H1 (cell line): ENCODE results near the gene RWDD3. TPM values are rescaled to one million over a fixed set of nuclear protein-coding genes. Genes with fewer than 3 reads are reported as not detected.

Experiments used
- CTCF ChIA-PET: fragments of 300-600 bp; sonication (Branson Sonifier 250); formaldehyde crosslinking; loops from one replicate; lab custom pipeline; 2021; ENCODE audit not compliant: partially characterized antibody; lab: Charles Lee
- POLR2A ChIA-PET: fragments of 300-600 bp; sonication (Branson Sonifier 250); formaldehyde crosslinking; loops from one replicate; lab custom pipeline; 2021; ENCODE audit warnings: inconsistent platforms; ENCODE audit not compliant: partially characterized antibody; lab: Charles Lee
- DNase-seq, 2 experiments: peaks; one replicate each; pipeline versions ENCODE4 v3.0.0 to v3.0.0-alpha.2; 2010 to 2022; ENCODE audit warnings: low spot score in 2 of 2, low read depth in 1 of 2, mixed read lengths in 1 of 2
- FAIRE-seq: peaks from 2 replicates; lab custom pipeline; 2011; peaks lifted over from hg19 to GRCh38; lab: Jason Lieb, UNC
- H2AFZ ChIP-seq: 2 replicates; pipeline ENCODE4 v1.8.1; 2012; ENCODE audit warnings: low read length, inconsistent platforms
- H2AK5ac ChIP-seq: 2 replicates; pipeline ENCODE4 v1.6.1; 2013; ENCODE audit warnings: low read depth, low read length
- H2BK120ac ChIP-seq: replicated peaks from 2 replicates; pipeline ENCODE3; 2013; ENCODE audit warnings: low read depth, low read length, inconsistent platforms
- H2BK12ac ChIP-seq: 2 replicates; pipeline ENCODE4 v1.6.1; 2013; ENCODE audit warnings: low read depth, low read length
- H2BK15ac ChIP-seq: 2 replicates; pipeline ENCODE4 v1.6.1; 2013; ENCODE audit warnings: low read length
- H2BK20ac ChIP-seq: 2 replicates; pipeline ENCODE4 v1.6.1; 2013; ENCODE audit warnings: low read length
- H2BK5ac ChIP-seq: 2 replicates; pipeline ENCODE4 v1.6.1; 2013; ENCODE audit warnings: low read depth, low read length
- H3K14ac ChIP-seq: 2 replicates; pipeline ENCODE4 v1.6.1; 2013; ENCODE audit warnings: inconsistent platforms; ENCODE audit not compliant: insufficient read length
- H3K18ac ChIP-seq: 2 replicates; pipeline ENCODE4 v1.6.1; 2013; ENCODE audit warnings: low read length; ENCODE audit errors: extremely low read depth
- H3K23ac ChIP-seq: 2 replicates; pipeline ENCODE4 v1.6.1; 2013; ENCODE audit warnings: inconsistent platforms; ENCODE audit not compliant: insufficient read length
- H3K23me2 ChIP-seq: 2 replicates; pipeline ENCODE4 v1.6.1; 2013; ENCODE audit warnings: low read depth, low read length
- H3K27ac ChIP-seq: 2 replicates; pipeline ENCODE4 v1.6.1; 2011; ENCODE audit warnings: low read depth, low read length, inconsistent platforms
- H3K27me3 ChIP-seq, 4 experiments: replicated peaks in 1 of 4; 1 replicate in 1 of 4; 2 replicates in 3 of 4; pipeline versions ENCODE4 v1.6.1 to v1.8.1; 2011 to 2013; ENCODE audit warnings: low read length in 3 of 4, mild to moderate bottlenecking in 3 of 4, inconsistent platforms in 2 of 4, mixed read lengths in 2 of 4, moderate library complexity in 1 of 4; ENCODE audit not compliant: control insufficient read depth in 3 of 4, insufficient read depth in 3 of 4; ENCODE audit errors: extremely low read depth in 1 of 4
- H3K36me3 ChIP-seq, 4 experiments: 2 replicates each; pipeline versions ENCODE4 v1.6.1 to v1.8.1; 2011 to 2013; ENCODE audit warnings: mild to moderate bottlenecking in 4 of 4, low read length in 3 of 4, moderate library complexity in 2 of 4, control low read depth in 1 of 4, inconsistent platforms in 1 of 4; ENCODE audit not compliant: insufficient read depth in 4 of 4, control insufficient read depth in 2 of 4
- H3K4ac ChIP-seq: replicated peaks from 2 replicates; pipeline ENCODE3; 2013; ENCODE audit warnings: low read length, low read depth, mixed read lengths, inconsistent platforms; ENCODE audit not compliant: insufficient read length
- H3K4me1 ChIP-seq, 4 experiments: replicated peaks in 1 of 4; 1 replicate in 1 of 4; 2 replicates in 3 of 4; pipeline versions ENCODE4 v1.6.1 to v1.8.1; 2011 to 2013; ENCODE audit warnings: low read length in 3 of 4, inconsistent platforms in 2 of 4, mixed read lengths in 1 of 4; ENCODE audit not compliant: insufficient read depth in 4 of 4, control insufficient read depth in 3 of 4
- H3K4me2 ChIP-seq, 2 experiments: 2 replicates each; pipeline versions ENCODE4 v1.6.1 to v1.8.1; 2011 to 2013; ENCODE audit warnings: low read depth in 2 of 2, low read length in 2 of 2, control low read depth in 1 of 2, inconsistent platforms in 1 of 2, mild to moderate bottlenecking in 1 of 2; ENCODE audit not compliant: insufficient read depth in 1 of 2
- H3K4me3 ChIP-seq, 4 experiments: fragments of 200-600, 300-600 bp in 1 of 4; sonication (generic), shearing (Covaris generic), sonication (Bioruptor Twin) in 1 of 4; 2 replicates each; pipeline versions ENCODE4 v1.5.1 to v1.8.1; 2011 to 2016; ENCODE audit warnings: low read length in 4 of 4, low read depth in 3 of 4, control low read depth in 2 of 4, inconsistent platforms in 2 of 4, mild to moderate bottlenecking in 2 of 4, mixed read lengths in 1 of 4, moderate library complexity in 1 of 4; ENCODE audit not compliant: insufficient read depth in 2 of 4; ENCODE audit errors: extremely low read depth in 1 of 4
- H3K56ac ChIP-seq: replicated peaks from 2 replicates; pipeline ENCODE3; 2013; ENCODE audit warnings: low read depth, mild to moderate bottlenecking, mixed read lengths, low read length, inconsistent platforms; ENCODE audit not compliant: insufficient read length
- H3K79me1 ChIP-seq: 2 replicates; pipeline ENCODE4 v1.6.1; 2013; ENCODE audit warnings: low read depth, low read length, control low read depth
- H3K79me2 ChIP-seq, 2 experiments: 2 replicates each; pipeline versions ENCODE4 v1.6.1 to v1.8.1; 2012 to 2013; ENCODE audit warnings: low read length in 2 of 2, mild to moderate bottlenecking in 2 of 2, inconsistent platforms in 1 of 2; ENCODE audit not compliant: insufficient read depth in 2 of 2, control insufficient read depth in 1 of 2
- H3K9ac ChIP-seq, 4 experiments: replicated peaks in 1 of 4; 1 replicate in 1 of 4; 2 replicates in 3 of 4; pipeline versions ENCODE4 v1.6.1 to v1.8.1; 2011 to 2013; ENCODE audit warnings: low read depth in 3 of 4, low read length in 3 of 4, control low read depth in 2 of 4, mild to moderate bottlenecking in 2 of 4, moderate library complexity in 2 of 4, inconsistent platforms in 1 of 4; ENCODE audit errors: extremely low read depth in 1 of 4
- H3K9me3 ChIP-seq, 2 experiments: 2 replicates each; pipeline versions ENCODE4 v1.6.1 to v1.8.1; 2012 to 2013; ENCODE audit warnings: mild to moderate bottlenecking in 2 of 2, moderate library complexity in 2 of 2, control low read depth in 1 of 2, inconsistent platforms in 1 of 2, low read depth in 1 of 2, low read length in 1 of 2, mixed read lengths in 1 of 2; ENCODE audit not compliant: insufficient read depth in 2 of 2
- H4K20me1 ChIP-seq, 2 experiments: replicated peaks in 1 of 2; 2 replicates each; pipeline versions ENCODE3 to v1.8.1; 2011 to 2013; ENCODE audit warnings: inconsistent platforms in 2 of 2, low read length in 2 of 2, mild to moderate bottlenecking in 1 of 2; ENCODE audit not compliant: insufficient read depth in 2 of 2, control insufficient read depth in 1 of 2
- H4K5ac ChIP-seq: 2 replicates; pipeline ENCODE4 v1.6.1; 2013; ENCODE audit warnings: low read length, low read depth, mixed read lengths, inconsistent platforms; ENCODE audit not compliant: insufficient read length
- H4K8ac ChIP-seq: 2 replicates; pipeline ENCODE4 v1.8.0; 2013; ENCODE audit warnings: mild to moderate bottlenecking, moderate library complexity, low read length, inconsistent platforms; ENCODE audit not compliant: insufficient read depth; ENCODE audit errors: extremely low read depth
- H4K91ac ChIP-seq: replicated peaks from 2 replicates; pipeline ENCODE3; 2013; ENCODE audit warnings: low read length, mixed read lengths, inconsistent platforms; ENCODE audit not compliant: insufficient read length
- CHD2 ChIP-seq: IDR thresholded peaks from 2 replicates; pipeline ENCODE4 v1.6.1; 2012; ENCODE audit warnings: low read length, improper control_type of control experiment
- EGR1 ChIP-seq: IDR thresholded peaks from 2 replicates; pipeline ENCODE4 v1.6.1; 2011; ENCODE audit warnings: low read depth, low read length, borderline replicate concordance
- RBBP5 ChIP-seq: IDR thresholded peaks from 2 replicates; pipeline ENCODE4 v1.7.1; 2012; ENCODE audit warnings: low read depth, mild to moderate bottlenecking, inconsistent platforms, low read length, moderate library complexity, borderline replicate concordance
- SAP30 ChIP-seq: fragments of 300-600 bp; sonication (generic); IDR thresholded peaks from 2 replicates; pipeline ENCODE4 v1.7.1; 2012; ENCODE audit warnings: low read length, moderate library complexity, mild to moderate bottlenecking, inconsistent platforms; ENCODE audit not compliant: insufficient read depth, insufficient replicate concordance
- TEAD4 ChIP-seq: IDR thresholded peaks from 2 replicates; pipeline ENCODE4 v1.6.1; 2012; ENCODE audit warnings: low read depth, low read length, inconsistent platforms, mixed read lengths
- WGBS, 2 experiments: shearing (Covaris generic) in 1 of 2; methylation state at CpG; one replicate each; pipeline versions ENCODE4 v1.1.6 to v1.1.7; 2013 to 2015; ENCODE audit warnings: low lambda C conversion rate in 2 of 2, mixed read lengths in 2 of 2, inconsistent platforms in 1 of 2, low coverage in 1 of 2, missing lambda C conversion rate in 1 of 2; ENCODE audit not compliant: insufficient replicate concordance in 2 of 2, insufficient coverage in 1 of 2, insufficient read length in 1 of 2; ENCODE audit errors: extremely low coverage in 1 of 2, missing lambda C conversion rate in 1 of 2; 5-methylcytosine and 5-hydroxymethylcytosine counted together
- polyA plus RNA-seq, 7 experiments: library from polyadenylated mRNA; depleted of rRNA in 3 of 7; stranded (reverse) in 5 of 7; unstranded in 2 of 7; fragments of >200 nt in 5 of 7; fragments of 200-250 nt in 2 of 7; gene quantifications; 1 replicate in 5 of 7; 2 replicates in 1 of 7; 4 replicates in 1 of 7; pipeline versions ENCODE4 v1.2.1 to v1.2.3, GENCODE V29; 2011 to 2013; ENCODE audit warnings: missing spikeins in 2 of 7, mixed read lengths in 2 of 7
- total RNA-seq: library from RNA; stranded (reverse); fragmentation: NEBNext Ultra II Directional; extraction: Animal tissue kit (Norgen Biotek cat#: 25700); gene quantifications from 2 replicates; pipeline ENCODE4 v1.2.1, GENCODE V29; 2021

Gene RWDD3
- total and polyA plus RNA-seq, 2 of the 8 experiments (the other 6 are each of a cell fraction or from before 2014, with no cell fraction given) = 7.9 to 14.5 TPM

- ChIA-PET CTCF (interaction anchor here (1.3 kb wide), 1 partner anchor 48 kb away, joined by 4 read pairs; the partner anchor contains the start of gene RWDD3), POLR2A (no interaction called here)
- Histone ChIP-seq H2BK120ac (no peak overlapping the region), H3K79me2 (no peaks in the 10 kb centered on the region), H4K8ac (no peak overlapping the region), H3K9me3 (no peaks in the 10 kb centered on the region), H4K91ac (no peak overlapping the region), H2BK15ac (no peak overlapping the region), H3K4ac (no peak overlapping the region), H3K4me2 (no peak overlapping the region), H3K79me1 (no peaks in the 10 kb centered on the region), H3K14ac (no peak overlapping the region), H3K9ac (no peak overlapping the region), H3K27ac (no peak overlapping the region), H2BK5ac (no peak overlapping the region), H2BK12ac (no peak overlapping the region), H3K27me3 (peaks cover 0 to 1% (median 0%) of the 10 kb centered on the region in 4 experiments; a peak in 1 of 7 replicates), H4K5ac (no peak overlapping the region), H3K23ac (no peak overlapping the region), H3K4me1 (peaks cover 0 to 4% (median 0%) of the 10 kb centered on the region in 4 experiments; a peak in 1 of 7 replicates), H3K18ac (no peak overlapping the region), H3K36me3 (no peaks in the 10 kb centered on the region), H2AFZ (no peak overlapping the region), H3K56ac (no peak overlapping the region), H3K4me3 (no peak overlapping the region), H2BK20ac (no peak overlapping the region), H2AK5ac (no peak overlapping the region), H4K20me1 (no peaks in the 10 kb centered on the region), H3K23me2 (no peaks in the 10 kb centered on the region)
- WGBS, 2 experiments = 63% methylated on average over 3 of the region's 3 CpGs; no CpG with 5 or more reads in 1 of the 2 experiments
- DNase-seq = no peak
- no peak for FAIRE-seq
- TF ChIP-seq SAP30 (no peak), RBBP5 (no peak), CHD2 (no peak), EGR1 (no peak), TEAD4 (no peak)
Measured at GRCh38 chr1:95281781-95282517, 47.9 kb downstream of the RWDD3 start.
